Erythroblast (primary cell): ENCODE data around the gene RHEBL1.

Experiments used
- GATA1 ChIP-seq: IDR thresholded peaks from 2 replicates; pipeline ENCODE4 v1.6.1; 2011; ENCODE audit warnings: low read depth, mild to moderate bottlenecking, control low read depth, low read length, moderate library complexity
- POLR2A ChIP-seq: IDR thresholded peaks from 2 replicates; pipeline ENCODE4 v1.6.1; 2011; ENCODE audit warnings: mild to moderate bottlenecking, low read length

DNA sequence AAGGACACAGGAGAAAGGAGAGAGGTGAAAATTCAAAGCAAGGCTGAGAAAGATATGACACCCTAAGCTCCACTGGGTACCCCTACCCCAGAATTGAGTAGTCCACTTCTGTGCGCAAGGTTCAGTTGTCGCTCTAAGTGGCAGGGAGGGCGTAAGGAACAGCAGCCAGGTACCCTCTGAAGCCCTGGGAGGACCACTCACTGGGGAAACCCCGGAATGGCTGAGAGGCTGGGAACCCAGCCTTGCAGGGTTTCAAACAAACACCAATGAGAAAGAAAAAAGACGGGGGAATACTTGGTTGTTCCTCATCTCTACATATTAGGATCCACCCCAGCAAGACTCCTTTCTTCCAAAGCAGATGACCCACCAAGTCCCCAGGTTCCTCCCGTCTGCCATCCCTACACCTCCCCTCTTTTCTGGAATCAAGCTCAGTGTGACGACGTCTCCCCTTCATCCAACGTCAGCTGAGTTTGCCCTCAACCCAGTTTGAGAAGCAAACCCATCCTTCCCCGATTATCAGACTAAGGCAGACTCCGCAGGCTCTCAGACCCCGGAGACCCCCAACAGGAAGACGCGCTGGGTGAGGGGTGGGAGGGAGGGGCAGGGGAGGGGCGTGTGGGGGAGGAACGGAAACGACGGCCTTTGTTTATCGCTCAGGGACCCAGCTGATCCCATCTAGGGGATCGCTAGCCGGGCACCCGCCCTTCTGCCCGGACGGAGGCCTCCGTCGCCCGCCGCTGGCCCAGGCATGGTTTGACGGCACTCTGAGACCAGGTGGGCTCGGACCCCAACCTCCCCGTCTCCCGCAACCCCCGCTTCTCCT is 40.1 kb upstream of the RHEBL1 start:
- no peak for TF ChIP-seq POLR2A
- TF ChIP-seq GATA1, result no peak
